ENCODE data around the gene DIAPH3. TPM values are rescaled to one million over a fixed set of nuclear protein-coding genes. Genes with fewer than 3 reads are reported as not detected.

DIAPH3 gene
- total and polyA plus RNA-seq, 8 donors: 3.3 to 19.1 (median 10.6) TPM

- H3K27me3 ChIP-seq: no peaks in the 10 kb centered on the region
- no peak overlapping the region for H3K27ac ChIP-seq
- no peak for TF ChIP-seq CTCF (IDR thresholded peaks at IDR 0.05)
- intact Hi-C loops (cut with DNase I): no loop called here
- no peaks in the 10 kb centered on the region for H3K9me3 ChIP-seq
- no peaks in the 10 kb centered on the region for H3K36me3 ChIP-seq
- DNase-seq (no peak), ATAC-seq (no peak)
- H3K4me3 ChIP-seq: no peak overlapping the region
- no peaks in the 10 kb centered on the region for H3K4me1 ChIP-seq
Observed at GRCh38 chr13:59631271-59631670, 532.5 kb downstream of the DIAPH3 start.

- DNase-seq (no peak), ATAC-seq (no peak)
- Histone ChIP-seq H3K4me3 (no peak overlapping the region), H3K27me3 (no peaks in the 10 kb centered on the region), H3K9me3 (no peaks in the 10 kb centered on the region), H3K4me1 (no peaks in the 10 kb centered on the region), H3K27ac (no peak overlapping the region), H3K36me3 (no peaks in the 10 kb centered on the region)
- intact Hi-C loops (cut with DNase I): no loop called here
- TF ChIP-seq CTCF (IDR thresholded peaks at IDR 0.05): no peak
Observed at GRCh38 chr13:59625111-59625510, 538.6 kb downstream of the DIAPH3 start.

- Histone ChIP-seq H3K9me3 (peaks cover 0 to 15% of the 10 kb centered on the region in 2 donors), H3K4me1 (no peaks in the 10 kb centered on the region), H3K36me3 (no peaks in the 10 kb centered on the region), H3K4me3 (no peak overlapping the region), H3K27me3 (no peaks in the 10 kb centered on the region), H3K27ac (no peak overlapping the region)
- no peak for DNase-seq
- no peak for TF ChIP-seq CTCF (IDR thresholded peaks at IDR 0.05)
- ATAC-seq: no peak
- intact Hi-C loops (cut with DNase I): no loop called here
Observed at GRCh38 chr13:59623206-59623915, 540.4 kb downstream of the DIAPH3 start.

GRCh38 chr13:59621773-59622172, 542.0 kb downstream of the DIAPH3 start:
- H3K4me1 ChIP-seq: no peaks in the 10 kb centered on the region
- peaks cover 0 to 24% of the 10 kb centered on the region in 2 donors for H3K9me3 ChIP-seq
- intact Hi-C loops (cut with DNase I): no loop called here
- no peak overlapping the region for H3K27ac ChIP-seq
- no peaks in the 10 kb centered on the region for H3K27me3 ChIP-seq
- ATAC-seq: no peak
- no peak for TF ChIP-seq CTCF (IDR thresholded peaks at IDR 0.05)
- DNase-seq: no peak
- H3K4me3 ChIP-seq: no peak overlapping the region
- H3K36me3 ChIP-seq: no peaks in the 10 kb centered on the region

Other genes starting within 250 kb of the DIAPH3 start
- gene TDRD3, start 233.3 kb upstream of the DIAPH3 start, total RNA-seq: 10 to 100 TPM; 18.2 to 21.0 TPM
- 10 to 100 TPM; 38.7 to 43.4 (median 41.4) TPM for gene TDRD3, start 233.3 kb upstream of the DIAPH3 start, polyA plus RNA-seq (ENCODE audit: insufficient read length in 6 of 6)

Data from left lung (tissue), 10 donors.